Mesodermal cell (in vitro differentiated cells): ENCODE measurements around the gene MTSS2. TPM values are rescaled to one million over a fixed set of nuclear protein-coding genes. Genes with fewer than 3 reads are reported as not detected.

ENCODE experiments used
- H3K27ac ChIP-seq: 2 replicates; pipeline ENCODE4 v1.7.0; 2013; ENCODE audit warnings: mild to moderate bottlenecking, low read depth, low read length, moderate library complexity; ENCODE audit not compliant: severe bottlenecking
- H3K36me3 ChIP-seq: 2 replicates; pipeline ENCODE4 v1.7.1; 2013; ENCODE audit warnings: mild to moderate bottlenecking, low read length, moderate library complexity; ENCODE audit not compliant: control insufficient read depth, insufficient read depth
- H3K4me1 ChIP-seq: one replicate; pipeline ENCODE4 v1.7.1; 2013; ENCODE audit warnings: mild to moderate bottlenecking, low read length; ENCODE audit not compliant: insufficient read depth, control insufficient read depth, poor library complexity, severe bottlenecking
- H3K4me3 ChIP-seq: 2 replicates; pipeline ENCODE4 v1.7.0; 2013; ENCODE audit warnings: low read length, control low read depth, mild to moderate bottlenecking; ENCODE audit not compliant: insufficient read depth, poor library complexity, severe bottlenecking; ENCODE audit errors: extremely low read depth
- H3K9me3 ChIP-seq: 2 replicates; pipeline ENCODE4 v1.7.1; 2013; ENCODE audit warnings: mild to moderate bottlenecking, low read length, moderate library complexity; ENCODE audit not compliant: control insufficient read depth
- WGBS, 2 experiments: methylation state at CpG; one replicate each; pipeline ENCODE4 v1.1.5; 2013; ENCODE audit warnings: missing lambda C conversion rate in 2 of 2; ENCODE audit not compliant: insufficient coverage in 2 of 2; 5-methylcytosine and 5-hydroxymethylcytosine counted together
- polyA plus RNA-seq, 2 experiments: library from polyadenylated mRNA; stranded (reverse); fragments of 50-300 nt; gene quantifications; one replicate each; pipeline ENCODE4 v1.2.3, GENCODE V29; 2013

The MTSS2 gene, protein sequence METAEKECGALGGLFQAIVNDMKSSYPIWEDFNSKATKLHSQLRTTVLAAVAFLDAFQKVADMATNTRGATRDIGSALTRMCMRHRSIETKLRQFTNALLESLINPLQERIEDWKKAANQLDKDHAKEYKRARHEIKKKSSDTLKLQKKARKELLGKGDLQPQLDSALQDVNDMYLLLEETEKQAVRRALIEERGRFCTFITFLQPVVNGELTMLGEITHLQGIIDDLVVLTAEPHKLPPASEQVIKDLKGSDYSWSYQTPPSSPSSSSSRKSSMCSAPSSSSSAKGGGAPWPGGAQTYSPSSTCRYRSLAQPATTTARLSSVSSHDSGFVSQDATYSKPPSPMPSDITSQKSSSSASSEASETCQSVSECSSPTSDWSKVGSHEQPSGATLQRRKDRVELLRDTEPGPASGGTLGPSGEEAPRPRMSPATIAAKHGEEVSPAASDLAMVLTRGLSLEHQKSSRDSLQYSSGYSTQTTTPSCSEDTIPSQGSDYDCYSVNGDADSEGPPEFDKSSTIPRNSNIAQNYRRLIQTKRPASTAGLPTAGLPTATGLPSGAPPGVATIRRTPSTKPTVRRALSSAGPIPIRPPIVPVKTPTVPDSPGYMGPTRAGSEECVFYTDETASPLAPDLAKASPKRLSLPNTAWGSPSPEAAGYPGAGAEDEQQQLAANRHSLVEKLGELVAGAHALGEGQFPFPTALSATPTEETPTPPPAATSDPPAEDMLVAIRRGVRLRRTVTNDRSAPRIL
- polyA plus RNA-seq (2013, experiment 1 of 2): 57.6 TPM
- 44.7 TPM for polyA plus RNA-seq (2013, experiment 2 of 2)

DNA sequence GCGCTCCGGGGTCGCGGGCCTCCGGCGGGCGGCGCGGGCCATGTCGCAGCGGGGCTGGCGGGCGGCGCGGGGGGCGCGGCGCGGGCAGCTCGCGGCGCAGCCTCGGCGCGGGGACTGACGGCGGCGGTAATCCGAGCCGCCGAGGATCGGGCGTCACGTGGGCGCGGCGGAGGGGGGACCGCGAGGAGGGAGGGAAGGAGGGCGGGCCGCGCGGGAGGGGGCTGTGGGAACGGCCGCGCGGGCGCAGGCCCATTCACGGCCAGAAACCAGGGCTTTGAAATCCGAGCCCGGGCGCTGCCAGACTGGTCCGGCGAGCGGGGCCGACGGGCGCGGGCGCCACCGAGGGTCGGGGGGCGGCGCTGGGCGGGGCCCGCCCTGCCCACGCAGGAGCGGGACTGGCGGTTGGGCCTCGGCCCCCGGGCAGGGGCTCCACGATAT is at the start of gene MTSS2:
Gene MTSS2, minus strand, starts transcription at position 116 of the 438 bp plus-strand sequence. CDS start 262 bp downstream, outside the sequence.
- Histone ChIP-seq H3K4me1 (peaks cover 44% of the 10 kb centered on the region), H3K27ac (peak within 1 kb of the TSS; percentile 52)
- 1 to 2% methylated on average over 22 to 49 of the region's 72 CpGs for WGBS, 2 experiments

DNA sequence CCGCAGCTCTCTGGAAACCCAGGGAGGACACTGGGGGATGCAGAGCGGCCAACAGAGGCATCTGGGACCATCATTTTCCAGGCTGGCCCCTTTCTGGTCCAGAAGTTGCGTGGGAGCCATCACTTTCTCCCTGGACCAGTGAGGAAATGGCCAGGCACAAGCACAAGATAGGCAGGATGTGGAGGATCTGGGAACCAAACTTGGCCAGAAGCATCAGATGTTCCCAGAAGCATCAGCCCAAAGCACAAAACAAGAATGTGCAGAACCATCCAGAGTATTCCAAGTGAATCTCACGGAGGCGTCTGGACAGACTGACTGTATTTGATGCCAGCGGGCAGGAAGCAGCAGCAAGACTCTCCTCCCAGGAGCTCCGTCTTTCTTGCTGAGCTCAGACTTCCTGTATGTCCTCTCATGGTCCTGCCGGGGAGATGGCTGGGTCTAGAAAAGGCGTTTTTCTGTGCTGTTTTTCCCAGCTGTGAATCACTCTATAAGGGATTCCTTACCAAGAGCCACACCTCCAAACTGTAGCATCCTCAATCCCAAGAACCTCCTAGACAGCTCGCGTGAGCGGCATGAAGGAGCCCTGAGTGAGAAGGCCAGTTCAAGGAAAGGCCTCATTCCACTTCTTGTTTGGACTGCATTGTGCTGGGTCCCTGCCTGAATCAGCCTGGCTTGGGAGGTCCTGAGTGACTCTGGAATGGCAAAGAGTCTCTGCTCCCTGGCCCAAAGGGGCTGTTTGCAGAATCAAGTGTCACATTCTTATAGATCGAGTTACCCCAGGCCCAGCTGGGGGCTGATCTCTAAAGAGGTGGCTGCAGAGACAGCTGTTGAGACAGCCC is 49.5 kb upstream of the MTSS2 start:
- Histone ChIP-seq H3K4me1 (peaks cover 28% of the 10 kb centered on the region), H3K9me3 (no peaks in the 10 kb centered on the region), H3K4me3 (no peak overlapping the region), H3K36me3 (peaks cover 13% of the 10 kb centered on the region), H3K27ac (peak overlapping the region; percentile 66)
- WGBS, 2 experiments: 85 to 86% methylated on average over 11 of the region's 13 CpGs

More for the DNA sequence above, at the start of gene MTSS2:
- Histone ChIP-seq H3K9me3 (no peaks in the 10 kb centered on the region), H3K36me3 (peaks cover 7% of the 10 kb centered on the region), H3K4me3 (peak within 1 kb of the TSS; percentile 71)

DNA sequence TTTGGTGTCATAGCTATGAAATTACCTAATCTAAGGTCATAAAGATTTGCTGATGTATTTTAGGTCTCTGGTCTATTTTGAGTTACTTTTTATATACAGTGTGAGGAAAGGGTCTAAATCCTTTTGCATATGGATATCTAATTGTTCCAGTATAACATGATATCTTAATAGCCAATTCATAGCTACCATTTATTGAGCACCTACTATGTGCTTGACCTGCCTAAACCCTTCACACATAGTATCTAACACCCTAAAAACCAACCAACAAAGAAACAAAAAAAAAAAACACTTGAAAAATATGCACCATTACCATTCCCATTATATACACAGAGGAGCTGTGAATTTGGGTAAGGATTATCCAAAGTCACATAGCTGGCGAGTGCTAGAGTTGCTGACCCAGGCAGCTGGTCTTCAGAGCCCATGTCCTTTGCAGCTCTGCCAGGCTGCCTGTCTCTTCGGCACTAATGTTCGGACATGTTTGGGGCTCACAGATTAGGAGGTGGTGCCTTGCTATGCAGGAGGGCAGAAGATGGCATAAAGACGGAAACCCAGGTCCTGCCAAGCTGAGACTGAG is 48.8 kb upstream of the MTSS2 start:
- Histone ChIP-seq H3K27ac (no peak overlapping the region), H3K4me3 (no peak overlapping the region), H3K36me3 (peaks cover 13% of the 10 kb centered on the region), H3K4me1 (peaks cover 26% of the 10 kb centered on the region), H3K9me3 (no peaks in the 10 kb centered on the region)
- 88 to 95% methylated on average over 3 to 4 of the region's 4 CpGs for WGBS, 2 experiments

DNA sequence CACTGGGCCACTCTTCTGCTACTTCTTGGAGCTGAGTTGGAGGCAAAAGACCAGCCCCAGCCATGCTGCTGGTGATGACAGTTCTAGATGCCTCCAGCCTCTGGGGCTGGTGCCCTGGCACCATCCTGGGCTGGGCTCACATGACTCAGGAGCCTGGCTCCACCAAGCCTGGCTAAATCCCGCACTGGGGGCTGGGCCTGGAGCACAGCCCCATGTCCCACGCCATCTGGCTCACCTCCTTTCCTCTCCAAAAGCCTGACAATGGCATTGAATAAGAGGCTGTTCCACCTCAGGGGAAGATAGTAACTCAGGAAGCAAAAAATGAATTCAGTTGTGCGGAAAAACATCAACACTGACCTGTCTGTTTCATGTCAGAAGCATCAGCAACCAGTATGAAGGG is 45.1 kb upstream of the MTSS2 start:
- Histone ChIP-seq H3K9me3 (no peaks in the 10 kb centered on the region), H3K36me3 (peaks cover 23% of the 10 kb centered on the region), H3K4me1 (peaks cover 7% of the 10 kb centered on the region), H3K4me3 (no peak overlapping the region), H3K27ac (no peak overlapping the region)
- 96 to 100% methylated on average over 2 to 3 of the region's 3 CpGs for WGBS, 2 experiments

DNA sequence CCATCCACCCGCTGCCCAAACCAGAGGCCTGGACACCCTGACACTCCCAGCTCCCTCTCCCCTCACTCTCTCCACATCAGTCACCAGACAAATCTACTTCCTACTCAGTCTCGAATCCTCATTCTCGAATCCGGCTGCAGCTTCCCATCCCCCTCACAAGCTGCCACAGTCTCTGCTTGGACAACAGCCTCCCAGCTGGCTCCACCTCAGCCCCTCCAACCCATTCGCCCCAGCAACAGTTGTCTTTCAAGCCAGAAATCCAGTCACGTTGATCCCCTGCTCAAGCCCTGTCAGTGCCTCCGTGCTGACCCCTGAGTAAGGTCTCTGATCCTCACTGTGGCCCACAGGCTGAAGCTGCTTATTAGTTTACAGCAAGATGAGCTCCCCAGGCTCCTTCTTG is 44.2 kb upstream of the MTSS2 start:
- Histone ChIP-seq H3K4me1 (peaks cover 6% of the 10 kb centered on the region), H3K4me3 (no peak overlapping the region), H3K9me3 (no peaks in the 10 kb centered on the region), H3K27ac (peak overlapping the region; percentile 41), H3K36me3 (peaks cover 23% of the 10 kb centered on the region)
- WGBS, 2 experiments: 75 to 80% methylated on average over 7 of the region's 7 CpGs

DNA sequence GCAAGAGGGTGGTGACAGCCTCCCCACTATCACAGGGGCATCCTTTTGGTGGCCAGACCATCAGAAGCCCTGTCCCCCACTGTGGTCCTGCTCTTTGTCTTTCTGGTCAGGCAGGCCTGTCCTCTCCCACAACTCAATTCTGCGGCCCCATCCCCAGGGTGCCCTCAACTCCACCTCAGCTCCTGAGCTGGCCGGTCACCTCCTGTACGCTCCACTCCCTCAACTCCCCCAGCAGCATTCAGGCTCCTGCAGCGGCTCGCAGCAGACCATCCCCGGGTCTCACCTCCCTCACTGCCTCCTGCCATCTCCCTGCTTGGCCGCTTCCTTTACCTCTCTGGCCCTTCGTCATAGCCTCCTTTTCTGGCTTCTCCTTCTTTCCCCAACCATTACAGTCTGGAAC is 43.4 kb upstream of the MTSS2 start:
- Histone ChIP-seq H3K27ac (no peak overlapping the region), H3K4me1 (peaks cover 6% of the 10 kb centered on the region), H3K36me3 (peaks cover 23% of the 10 kb centered on the region), H3K9me3 (no peaks in the 10 kb centered on the region), H3K4me3 (no peak overlapping the region)
- WGBS, 2 experiments: 95 to 99% methylated on average over 8 of the region's 8 CpGs

DNA sequence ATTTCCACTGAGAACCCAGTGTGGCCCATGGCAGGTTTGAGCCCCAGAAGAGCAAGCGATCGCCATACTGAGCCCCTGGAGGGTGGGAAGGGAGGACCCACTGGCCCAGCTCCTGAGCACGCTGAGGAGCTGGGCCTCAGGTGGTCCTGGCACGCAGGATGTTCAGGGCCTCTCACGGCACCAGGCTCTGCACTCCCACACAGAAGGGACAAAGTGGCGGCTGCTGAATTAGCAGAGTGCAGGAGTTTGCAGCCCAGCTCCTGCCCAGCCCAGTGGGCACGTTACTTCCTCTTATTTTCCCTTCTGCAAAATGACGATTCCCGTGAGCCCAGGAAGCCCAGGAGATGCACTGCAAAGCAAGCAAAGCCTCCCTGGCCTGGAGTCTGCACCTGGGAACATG is 42.3 kb upstream of the MTSS2 start:
- 95 to 98% methylated on average over 5 to 9 of the region's 9 CpGs for WGBS, 2 experiments
- H3K27ac ChIP-seq: no peak overlapping the region
- peaks cover 6% of the 10 kb centered on the region for H3K4me1 ChIP-seq
- H3K36me3 ChIP-seq: peaks cover 23% of the 10 kb centered on the region
- H3K9me3 ChIP-seq: no peaks in the 10 kb centered on the region
- no peak overlapping the region for H3K4me3 ChIP-seq

DNA sequence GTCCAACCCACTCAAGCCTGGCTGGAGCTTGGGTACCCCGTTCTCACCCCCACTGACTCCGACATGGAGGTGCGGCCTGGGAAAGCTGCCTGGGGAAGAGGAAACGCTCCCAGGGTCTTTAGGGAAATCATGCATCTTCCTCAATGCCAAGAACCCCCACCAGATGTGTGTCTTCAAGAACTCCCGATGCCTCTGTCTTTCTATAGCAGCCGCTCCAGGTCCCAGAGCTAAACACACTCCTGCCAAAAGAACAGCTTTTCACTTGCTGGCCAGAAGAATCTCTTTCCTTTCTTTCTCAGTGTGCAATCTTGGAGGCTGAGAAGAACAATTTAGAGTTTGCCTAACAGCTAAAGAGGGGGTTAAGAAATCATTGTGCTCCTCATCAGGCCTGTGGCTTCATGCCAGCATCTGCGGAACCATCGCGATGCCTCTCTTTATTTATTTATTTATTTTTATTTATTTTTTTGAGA is 41.1 kb upstream of the MTSS2 start:
- H3K4me1 ChIP-seq: peaks cover 6% of the 10 kb centered on the region
- no peak overlapping the region for H3K4me3 ChIP-seq
- peaks cover 26% of the 10 kb centered on the region for H3K36me3 ChIP-seq
- no peak overlapping the region for H3K27ac ChIP-seq
- WGBS, 2 experiments: 93 to 94% methylated on average over 3 to 6 of the region's 9 CpGs
- no peaks in the 10 kb centered on the region for H3K9me3 ChIP-seq

DNA sequence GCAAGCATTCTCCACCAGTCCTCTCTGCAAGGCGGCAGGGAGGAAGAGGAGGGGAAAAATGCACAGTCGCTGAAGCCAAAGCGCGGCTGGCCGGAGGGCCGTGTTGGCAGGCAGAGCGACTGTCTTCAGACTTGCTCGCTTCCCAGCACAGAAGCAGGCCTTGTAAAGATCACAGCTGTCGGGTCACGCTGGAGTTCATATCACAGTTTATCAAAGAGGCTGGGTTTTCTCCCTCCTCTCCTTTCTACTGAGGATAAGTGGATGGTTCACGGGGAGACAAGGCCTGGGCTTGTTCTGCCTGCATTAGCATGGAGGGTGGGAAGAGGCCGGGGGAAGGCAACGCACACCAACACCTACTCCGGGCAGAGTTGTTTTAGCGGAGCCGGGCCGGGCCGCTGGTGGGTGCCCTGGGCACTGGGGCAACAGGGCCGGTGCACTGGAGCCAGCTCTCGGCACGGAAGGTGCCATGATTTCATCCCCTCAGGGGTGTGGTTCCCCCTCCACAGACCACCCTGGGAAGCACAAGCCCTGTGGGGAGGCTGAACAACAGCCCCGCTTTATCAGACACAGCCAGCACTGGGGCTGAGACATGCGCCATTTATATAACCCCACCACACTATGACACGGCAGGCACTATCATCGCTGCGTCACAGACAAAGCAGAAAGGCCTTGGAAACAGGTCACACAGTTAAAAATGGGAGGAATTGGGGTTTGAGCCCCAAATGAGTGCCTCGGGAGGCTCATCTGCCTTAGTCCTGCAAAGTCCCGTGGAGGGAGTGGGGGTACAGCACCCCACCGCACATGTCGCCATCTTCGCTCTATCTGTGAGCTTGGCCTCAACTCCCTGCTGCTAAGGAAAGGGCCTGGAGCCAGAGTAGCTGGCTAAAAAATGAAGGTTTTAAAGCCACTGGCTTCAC is 40.3 kb upstream of the MTSS2 start:
- WGBS, 2 experiments: 96 to 98% methylated on average over 18 to 27 of the region's 31 CpGs
- Histone ChIP-seq H3K27ac (peak overlapping the region; percentile 73), H3K36me3 (peaks cover 27% of the 10 kb centered on the region), H3K9me3 (no peaks in the 10 kb centered on the region), H3K4me1 (peaks cover 6% of the 10 kb centered on the region), H3K4me3 (no peak overlapping the region)
